SK-N-SH (cell line): ENCODE measurements around the gene TSPO2. TPM values are rescaled to one million over a fixed set of nuclear protein-coding genes. Genes with fewer than 3 reads are reported as not detected.

Experiments
- CTCF ChIA-PET: fragments of 300-600, 350-600 bp; formaldehyde crosslinking; extraction: SDS; loops from one replicate; lab custom pipeline; 2021; lab: Yijun Ruan, JAX
- POLR2A ChIA-PET: fragments of 350-600 bp; sonication (Branson Sonifier 250); formaldehyde crosslinking; extraction: SDS; loops from one replicate; lab custom pipeline; 2020; ENCODE audit warnings: antibody characterized with exemption, inconsistent platforms; lab: Yijun Ruan, JAX
- DNase-seq: peaks from one replicate; pipeline ENCODE4 v3.0.0; 2012
- H2AFZ ChIP-seq: fragments of 200-600 bp; sonication (generic); 2 replicates; pipeline ENCODE4 v1.8.1; 2016; ENCODE audit warnings: antibody characterized with exemption, mild to moderate bottlenecking, low read depth
- H3F3A ChIP-seq: fragments of 200-600 bp; sonication (generic); replicated peaks from 2 replicates; pipeline ENCODE3; 2016; ENCODE audit warnings: antibody characterized with exemption, mild to moderate bottlenecking; ENCODE audit not compliant: insufficient read depth
- H3K27ac ChIP-seq, 2 experiments: fragments of 200-500 bp in 1 of 2; fragments of 200-600 bp in 1 of 2; sonication (Bioruptor generic) in 1 of 2; sonication (generic), shearing (Covaris generic) in 1 of 2; 2 replicates each; pipeline versions ENCODE4 v1.5.1 to v1.6.1; 2014 to 2016; ENCODE audit warnings: low read depth in 2 of 2, inconsistent platforms in 1 of 2, low read length in 1 of 2, mild to moderate bottlenecking in 1 of 2, mixed read lengths in 1 of 2
- H3K27me3 ChIP-seq: fragments of 200-600 bp; sonication (generic), shearing (Covaris generic); 2 replicates; pipeline ENCODE4 v1.6.1; 2016; ENCODE audit warnings: mixed run types; ENCODE audit not compliant: insufficient read depth
- H3K36me3 ChIP-seq, 2 experiments: fragments of 200-500 bp in 1 of 2; fragments of 200-600 bp in 1 of 2; sonication (Bioruptor generic) in 1 of 2; sonication (generic) in 1 of 2; replicated peaks in 1 of 2; 2 replicates each; pipeline versions ENCODE3 to v1.5.1; 2014 to 2016; ENCODE audit warnings: low read length in 1 of 2, mild to moderate bottlenecking in 1 of 2; ENCODE audit not compliant: insufficient read depth in 2 of 2, control insufficient read depth in 1 of 2
- H3K4me1 ChIP-seq, 2 experiments: fragments of 200-500 bp in 1 of 2; fragments of 200-600 bp in 1 of 2; sonication (Bioruptor generic) in 1 of 2; sonication (generic), shearing (Covaris generic) in 1 of 2; 2 replicates each; pipeline versions ENCODE4 v1.5.1 to v1.6.1; 2014 to 2016; ENCODE audit warnings: low read depth in 1 of 2, low read length in 1 of 2, mixed run types in 1 of 2; ENCODE audit not compliant: insufficient read depth in 2 of 2, control insufficient read depth in 1 of 2
- H3K4me2 ChIP-seq: fragments of 200-600 bp; sonication (generic), shearing (Covaris generic); 2 replicates; pipeline ENCODE4 v1.6.1; 2017; ENCODE audit warnings: mixed run types
- H3K4me3 ChIP-seq, 2 experiments: fragments of 200-500 bp in 1 of 2; fragments of 200-600 bp in 1 of 2; sonication (Bioruptor generic) in 1 of 2; sonication (generic), shearing (Covaris generic) in 1 of 2; 2 replicates each; pipeline versions ENCODE4 v1.5.1 to v1.8.1; 2014 to 2016; ENCODE audit warnings: low read depth in 2 of 2, inconsistent platforms in 1 of 2, low read length in 1 of 2, mild to moderate bottlenecking in 1 of 2, mixed read lengths in 1 of 2, moderate library complexity in 1 of 2
- H3K79me2 ChIP-seq: fragments of 200-600 bp; sonication (generic); 2 replicates; pipeline ENCODE4 v1.8.1; 2017; ENCODE audit warnings: mild to moderate bottlenecking; ENCODE audit not compliant: insufficient read depth
- H3K9ac ChIP-seq: fragments of 200-600 bp; sonication (generic); 2 replicates; pipeline ENCODE4 v1.6.1; 2017; ENCODE audit warnings: mixed run types
- H3K9me2 ChIP-seq: fragments of 200-600 bp; sonication (generic); 2 replicates; pipeline ENCODE4 v1.6.1; 2017; ENCODE audit warnings: mixed run types
- H3K9me3 ChIP-seq: fragments of 200-600 bp; sonication (generic); 2 replicates; pipeline ENCODE4 v1.6.1; 2017; ENCODE audit warnings: mixed run types, mild to moderate bottlenecking, moderate library complexity
- H4K20me1 ChIP-seq: fragments of 200-600 bp; sonication (generic); 2 replicates; pipeline ENCODE4 v1.6.1; 2017; ENCODE audit warnings: mild to moderate bottlenecking, mixed run types; ENCODE audit not compliant: insufficient read depth
- CHD2 ChIP-seq: fragments of 150-350 bp; IDR thresholded peaks from 2 replicates; pipeline ENCODE4 v1.6.1; 2018; ENCODE audit warnings: low read length; ENCODE audit not compliant: partially characterized antibody
- CTCF ChIP-seq: fragments of 200-600 bp; sonication (generic); IDR thresholded peaks from 2 replicates; pipeline ENCODE4 v1.6.1; 2017; ENCODE audit warnings: antibody characterized with exemption, mild to moderate bottlenecking, moderate library complexity
- ELF1 ChIP-seq: IDR thresholded peaks from 2 replicates; pipeline ENCODE4 v1.4.0; 2012
- EP300 ChIP-seq, 2 experiments: IDR thresholded peaks; 2 replicates each; pipeline versions ENCODE4 v1.4.0 to v1.6.1; 2012; ENCODE audit warnings: borderline replicate concordance in 1 of 2, low read depth in 1 of 2, low read length in 1 of 2
- FOXM1 ChIP-seq: IDR thresholded peaks from 2 replicates; pipeline ENCODE4 v1.4.0; 2012; ENCODE audit warnings: low read depth, mild to moderate bottlenecking
- GABPA ChIP-seq: IDR thresholded peaks from 2 replicates; pipeline ENCODE4 v1.4.0; 2012; ENCODE audit warnings: low read depth, mild to moderate bottlenecking
- IRF3 ChIP-seq: fragments of 150-350 bp; IDR thresholded peaks from 2 replicates; pipeline ENCODE4 v1.6.1; 2016; ENCODE audit warnings: mild to moderate bottlenecking, low read depth, low read length
- MAX ChIP-seq: IDR thresholded peaks from 2 replicates; pipeline ENCODE4 v1.4.0; 2012; ENCODE audit warnings: low read depth
- MXI1 ChIP-seq: IDR thresholded peaks from 2 replicates; pipeline ENCODE4 v1.6.1; 2012; ENCODE audit warnings: mild to moderate bottlenecking, low read depth, low read length, improper control_type of control experiment
- RAD21 ChIP-seq: IDR thresholded peaks from 2 replicates; pipeline ENCODE4 v1.6.1; 2012; ENCODE audit warnings: mild to moderate bottlenecking, low read length
- RCOR1 ChIP-seq: fragments of 150-350 bp; IDR thresholded peaks from 2 replicates; pipeline ENCODE4 v1.6.1; 2017; ENCODE audit warnings: antibody characterized with exemption, low read length
- REST ChIP-seq: IDR thresholded peaks from 2 replicates; pipeline ENCODE4 v1.6.1; 2012; ENCODE audit warnings: mild to moderate bottlenecking, low read depth, low read length, moderate library complexity
- SMC3 ChIP-seq: IDR thresholded peaks from 2 replicates; pipeline ENCODE4 v1.6.1; 2012; ENCODE audit warnings: low read depth, low read length, improper control_type of control experiment
- TCF12 ChIP-seq: IDR thresholded peaks from 2 replicates; pipeline ENCODE4 v1.4.0; 2012
- TEAD4 ChIP-seq: IDR thresholded peaks from 2 replicates; pipeline ENCODE4 v1.4.0; 2012; ENCODE audit warnings: mild to moderate bottlenecking, borderline replicate concordance; ENCODE audit not compliant: insufficient read depth
- WGBS: methylation state at CpG from one replicate; pipeline ENCODE4 v1.1.6; 2017; ENCODE audit warnings: low lambda C conversion rate; 5-methylcytosine and 5-hydroxymethylcytosine counted together
- polyA plus RNA-seq, 3 experiments: library from polyadenylated mRNA; depleted of rRNA; stranded (reverse); fragments of >200 nt; gene quantifications; 2 replicates each; pipeline ENCODE4 v1.2.3, GENCODE V29; 2012
- TF ChIP-seq, protein P1 (sequence below): fragments of 150-350 bp; IDR thresholded peaks from 2 replicates; pipeline ENCODE4 v1.6.1; 2017; ENCODE audit warnings: antibody characterized with exemption, low read length, low read depth, borderline replicate concordance
- TF ChIP-seq, protein P2 (sequence below): IDR thresholded peaks from 2 replicates; pipeline ENCODE4; 2012

The TSPO2 gene
- polyA plus RNA-seq, 1 of the 3 experiments (the other 2 are of a cell fraction), result not detected

- no peak for TF ChIP-seq IRF3
- TF ChIP-seq, protein P1, sequence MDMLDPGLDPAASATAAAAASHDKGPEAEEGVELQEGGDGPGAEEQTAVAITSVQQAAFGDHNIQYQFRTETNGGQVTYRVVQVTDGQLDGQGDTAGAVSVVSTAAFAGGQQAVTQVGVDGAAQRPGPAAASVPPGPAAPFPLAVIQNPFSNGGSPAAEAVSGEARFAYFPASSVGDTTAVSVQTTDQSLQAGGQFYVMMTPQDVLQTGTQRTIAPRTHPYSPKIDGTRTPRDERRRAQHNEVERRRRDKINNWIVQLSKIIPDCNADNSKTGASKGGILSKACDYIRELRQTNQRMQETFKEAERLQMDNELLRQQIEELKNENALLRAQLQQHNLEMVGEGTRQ, result no peak
- TF ChIP-seq EP300 (IDR thresholded peaks at IDR 0.05; ENCODE audit: borderline replicate concordance in 1 of 2, low read depth in 1 of 2, low read length in 1 of 2), result no peak
- TF ChIP-seq TCF12, result no peak
- TF ChIP-seq, all 33 proteins: peak for 0
These were observed 15.0 kb upstream of the TSPO2 start (continued) for GRCh38 chr6:41027241-41027640.

DNA sequence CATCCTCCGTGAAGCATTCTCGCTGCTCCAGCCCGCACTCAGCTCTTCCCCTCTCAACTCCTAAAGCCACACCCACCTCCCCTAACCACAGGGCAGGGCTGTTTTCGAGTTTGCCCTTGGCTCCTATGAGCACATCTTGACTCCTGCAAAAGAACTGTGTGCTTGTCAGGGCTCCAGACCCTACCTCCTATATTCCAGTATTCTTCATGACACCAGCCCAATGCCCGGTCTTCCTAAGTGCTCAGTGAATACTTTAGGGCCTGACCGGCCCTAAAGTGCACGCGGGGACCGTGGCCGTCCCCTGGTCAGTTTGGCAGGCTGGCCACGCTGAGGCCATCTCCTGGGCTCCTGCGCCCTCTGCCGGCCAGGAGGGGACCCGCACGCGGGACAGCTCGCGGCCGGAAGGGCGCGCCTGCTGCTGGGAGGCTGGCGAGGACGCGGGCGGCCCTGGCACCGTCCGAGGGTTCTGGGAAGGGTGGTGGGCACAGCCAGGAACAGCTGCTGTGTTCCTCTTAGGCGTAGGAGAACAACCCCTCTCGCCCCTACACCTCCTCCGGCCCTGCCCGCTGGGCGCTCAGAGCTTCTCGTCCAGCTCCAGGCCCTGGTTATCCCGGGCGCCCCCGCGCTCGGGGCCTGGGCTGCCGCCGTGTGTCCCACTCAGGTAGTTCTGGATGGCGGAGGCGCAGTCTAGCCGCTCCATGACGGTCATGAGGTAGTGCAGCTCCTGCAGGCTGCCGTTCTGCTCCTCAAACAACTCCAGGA, 14.3 kb upstream of the TSPO2 start:
- no peak overlapping the region; the same call in 1 of the 2 replicates for H3K4me2 ChIP-seq
- H3K79me2 ChIP-seq, result no peaks in the 10 kb centered on the region
- H3K9me3 ChIP-seq, result no peaks in the 10 kb centered on the region
- H3K4me3 ChIP-seq, result peak overlapping the region in 1 of 2 experiments; percentile 39; a peak in 2 of 4 replicates
- no peaks in the 10 kb centered on the region for H3K9me2 ChIP-seq
- no peak overlapping the region for H3K27ac ChIP-seq
- peak overlapping the region; percentile 61; the same call in 1 of the 2 replicates for H2AFZ ChIP-seq
- no peaks in the 10 kb centered on the region for H4K20me1 ChIP-seq
- H3K4me1 ChIP-seq, result peaks cover 0 to 12% of the 10 kb centered on the region in 2 experiments; a peak in 1 of 4 replicates
- no peaks in the 10 kb centered on the region for H3F3A ChIP-seq
- no peaks in the 10 kb centered on the region for H3K36me3 ChIP-seq
- ChIA-PET CTCF (interaction anchor here (0.5 to 5.3 kb wide), 63 partner anchors 8 to 1666 kb away, joined by 3 to 50 read pairs (median 4); partner anchors contain the start of genes APOBEC2, TSPO2 and UNC5CL), POLR2A (no interaction called here)
- WGBS, result 46% methylated on average over 15 of the region's 45 CpGs
- DNase-seq, result peak; percentile 95
- H3K27me3 ChIP-seq, result no peaks in the 10 kb centered on the region
- no peak overlapping the region for H3K9ac ChIP-seq
- TF ChIP-seq CTCF (peak; percentile 95), REST (no peak), CHD2 (peak; percentile 32), SMC3 (peak; percentile 83), FOXM1 (no peak), RAD21 (peak; percentile 91), MAX (peak; percentile 52; the same call in 1 of the 2 replicates), ELF1 (no peak), GABPA (no peak), RCOR1 (0 out of 2 replicates have a peak, but pooled peaks have one; percentile 12), MXI1 (peak; percentile 31; the same call in 1 of the 2 replicates), TEAD4 (no peak)
- TF ChIP-seq, protein P1, result no peak
- TF ChIP-seq, protein P2, sequence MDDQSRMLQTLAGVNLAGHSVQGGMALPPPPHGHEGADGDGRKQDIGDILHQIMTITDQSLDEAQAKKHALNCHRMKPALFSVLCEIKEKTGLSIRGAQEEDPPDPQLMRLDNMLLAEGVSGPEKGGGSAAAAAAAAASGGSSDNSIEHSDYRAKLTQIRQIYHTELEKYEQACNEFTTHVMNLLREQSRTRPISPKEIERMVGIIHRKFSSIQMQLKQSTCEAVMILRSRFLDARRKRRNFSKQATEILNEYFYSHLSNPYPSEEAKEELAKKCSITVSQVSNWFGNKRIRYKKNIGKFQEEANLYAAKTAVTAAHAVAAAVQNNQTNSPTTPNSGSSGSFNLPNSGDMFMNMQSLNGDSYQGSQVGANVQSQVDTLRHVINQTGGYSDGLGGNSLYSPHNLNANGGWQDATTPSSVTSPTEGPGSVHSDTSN, result no peak
